Motor neuron (in vitro differentiated cells): ENCODE data around the gene MAPK11. TPM values are rescaled to one million over a fixed set of nuclear protein-coding genes. Genes with fewer than 3 reads are reported as not detected.
"Not testable (repeated sequence)": the region's sequence is repeated elsewhere in the genome, so short reads cannot be mapped to it uniquely, and the experiment has no call there.

Experiments
- ATAC-seq, 8 experiments: fragments of 200-7000 bp; cut with Tn5 transposase; replicated peaks in 6 of 8; 2 replicates each; pipeline ENCODE4 v1.8.0; 2021; ENCODE audit warnings: mild to moderate bottlenecking in 8 of 8, moderate library complexity in 8 of 8
- H3K27ac ChIP-seq, 2 donors: fragments of 250-450 bp; sonication (Bioruptor Pico); 2 replicates each; pipeline ENCODE4 v1.9.0; 2021; ENCODE audit warnings: antibody characterized with exemption in 2 of 2, mild to moderate bottlenecking in 2 of 2, moderate library complexity in 1 of 2
- H3K4me1 ChIP-seq, 2 donors: fragments of 250-450 bp; sonication (Bioruptor Pico); replicated peaks in 1 of 2; 2 replicates each; pipeline ENCODE4 v1.6.1; 2021; ENCODE audit warnings: antibody characterized with exemption in 2 of 2, mild to moderate bottlenecking in 2 of 2, moderate library complexity in 1 of 2
- H3K4me3 ChIP-seq, 5 donors: fragments of 250-450 bp; sonication (Bioruptor Pico); 2 replicates each; pipeline ENCODE4 v1.9.0; 2021; ENCODE audit warnings: antibody characterized with exemption in 5 of 5, mild to moderate bottlenecking in 5 of 5, moderate library complexity in 4 of 5
- WGBS, 10 experiments: fragments of 450-650 bp; shearing (Covaris generic); methylation state at CpG; one replicate each; pipeline ENCODE4 v1.0.0; 2022; 5-methylcytosine and 5-hydroxymethylcytosine counted together
- in situ Hi-C, 9 experiments: fragments of 400-800 bp; cut with MboI; loops; one replicate each; pipeline ENCODE4 v1.15.0; 2021; ENCODE audit warnings: low sequenced_read_pairs in 9 of 9, low pct_unique_long_range_greater_than_20kb in 2 of 9; ENCODE audit not compliant: unreplicated experiment in 9 of 9
- total RNA-seq, 8 experiments: library from RNA; unstranded; fragments of 300-600 nt; gene quantifications; 2 replicates each; pipeline versions ENCODE4 v1.2.3 to v1.2.4, GENCODE V29; 2022

The MAPK11 gene
- total RNA-seq, 8 experiments from 2014 or later = 2.6 to 26.7 (median 15.9) TPM

- ATAC-seq = no peak
- in situ Hi-C loops = loop anchor here in 1 of 9 experiments (10.0 kb wide), 1 partner anchor 49 kb away; the partner anchor contains the start of gene DENND6B
- Histone ChIP-seq H3K4me1 (peaks cover 27 to 39% of the 10 kb centered on the region in 2 donors), H3K27ac (peak overlapping the region; percentile 27 to 74), H3K4me3 (no peak overlapping the region)
- 67 to 100% (median 100%) methylated on average over 1 to 4 of the region's 43 CpGs; no CpG with 5 or more reads in 7 of the 10 experiments for WGBS, 10 experiments
Measured at GRCh38 chr22:50275181-50276055, 5.2 kb upstream of the MAPK11 start.

- in situ Hi-C loops = loop anchor here in 1 of 9 experiments (10.0 kb wide), 1 partner anchor 50 kb away; the partner anchor contains the start of gene DENND6B
- Histone ChIP-seq H3K27ac (peak overlapping the region; percentile 27 to 74), H3K4me3 (no peak overlapping the region), H3K4me1 (peaks cover 27 to 39% of the 10 kb centered on the region in 2 donors)
- no peak for ATAC-seq
- WGBS, 10 experiments = 100% methylated on average over 2 of the region's 7 CpGs; no CpG with 5 or more reads in 9 of the 10 experiments
Measured at GRCh38 chr22:50274771-50275170, 4.6 kb upstream of the MAPK11 start.

- 38 to 60% methylated on average over 2 to 3 of the region's 7 CpGs; no CpG with 5 or more reads in 8 of the 10 experiments for WGBS, 10 experiments
- Histone ChIP-seq H3K27ac (peak overlapping the region; percentile 72 to 84), H3K4me3 (no peak overlapping the region), H3K4me1 (peaks cover 31 to 42% of the 10 kb centered on the region in 2 donors)
- ATAC-seq = peak in 6 of 8 experiments; percentile 5 to 27 (median 14)
- in situ Hi-C loops = loop anchor here in 1 of 9 experiments (10.0 kb wide), 1 partner anchor 50 kb away; the partner anchor contains the start of gene DENND6B
Measured at GRCh38 chr22:50274311-50274710, 4.1 kb upstream of the MAPK11 start.

GRCh38 chr22:50273781-50274180 lies 3.6 kb upstream of the MAPK11 start:
- WGBS, 10 experiments = 54% methylated on average over 10 of the region's 10 CpGs; no CpG with 5 or more reads in 9 of the 10 experiments
- Histone ChIP-seq H3K27ac (peak overlapping the region; percentile 72 to 84), H3K4me1 (peaks cover 36 to 47% of the 10 kb centered on the region in 2 donors)
- not testable (repeated sequence) for ATAC-seq, H3K4me3 ChIP-seq
- in situ Hi-C loops = loop anchor here in 1 of 9 experiments (10.0 kb wide), 1 partner anchor 51 kb away; the partner anchor contains the start of gene DENND6B

- H3K4me3 ChIP-seq, ATAC-seq: not testable (repeated sequence)
- 33 to 100% (median 33%) methylated on average over 1 to 3 of the region's 11 CpGs; no CpG with 5 or more reads in 7 of the 10 experiments for WGBS, 10 experiments
- in situ Hi-C loops = loop anchor here in 1 of 9 experiments (10.0 kb wide), 1 partner anchor 51 kb away; the partner anchor contains the start of gene DENND6B
- H3K4me1 ChIP-seq = peaks cover 40 to 52% of the 10 kb centered on the region in 2 donors
- H3K27ac ChIP-seq = peak overlapping the region in 1 of 2 donors; percentile 72
Measured at GRCh38 chr22:50273352-50273751, 3.2 kb upstream of the MAPK11 start.

DNA sequence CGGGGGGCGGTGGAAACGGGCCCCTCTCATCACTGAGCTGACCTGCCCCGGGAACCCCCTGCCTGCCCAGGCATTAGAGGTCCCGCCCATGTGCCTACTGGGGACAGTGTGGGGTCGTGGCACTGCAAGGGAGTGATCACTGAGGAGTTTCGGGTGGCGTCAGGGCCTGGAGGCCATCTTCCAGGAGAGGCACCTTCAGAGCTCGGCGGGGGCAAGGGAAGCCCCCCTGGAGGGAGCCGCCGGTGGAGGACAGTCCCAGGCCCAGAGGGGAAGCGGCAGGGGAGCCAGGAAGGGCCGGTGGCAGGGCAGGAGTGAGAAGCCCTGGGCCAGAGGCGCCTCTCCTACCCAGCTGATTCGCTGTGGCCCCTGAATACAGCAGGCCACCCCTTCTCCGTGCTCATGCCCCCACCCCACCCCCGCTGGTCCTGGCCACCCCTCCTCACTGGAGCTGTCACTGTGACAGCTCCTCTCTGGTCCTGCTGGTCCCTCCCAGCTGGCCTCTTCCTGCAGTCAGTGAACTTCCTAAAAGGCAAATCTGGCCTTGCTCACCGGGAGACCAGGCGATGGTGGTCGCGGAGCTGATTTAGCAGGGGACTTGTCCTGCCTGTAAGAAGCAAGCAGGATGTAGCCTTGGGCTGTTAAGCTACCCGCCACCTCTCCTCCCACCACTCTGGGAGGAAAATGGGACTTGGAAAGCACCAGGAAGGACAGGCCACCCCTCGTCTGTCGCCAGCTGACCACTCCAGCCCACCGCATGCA lies 2.0 kb upstream of the MAPK11 start:
- in situ Hi-C loops = loop anchor here in 1 of 9 experiments (10.0 kb wide), 1 partner anchor 53 kb away; the partner anchor contains the start of gene DENND6B
- Histone ChIP-seq H3K4me3 (peak overlapping the region; percentile 19 to 74 (median 47)), H3K4me1 (peaks cover 48 to 60% of the 10 kb centered on the region in 2 donors), H3K27ac (peak overlapping the region; percentile 79 to 85)
- ATAC-seq = peak in 6 of 8 experiments; percentile 1 to 56 (median 46)
- 33% methylated on average over 3 of the region's 26 CpGs; no CpG with 5 or more reads in 9 of the 10 experiments for WGBS, 10 experiments

GRCh38 chr22:50271519-50271970 lies 1.4 kb upstream of the MAPK11 start:
- WGBS, 10 experiments = 0 to 7% methylated on average over 1 to 13 of the region's 45 CpGs; no CpG with 5 or more reads in 8 of the 10 experiments

GRCh38 chr22:50270666-50271394 lies 650 bp upstream of the MAPK11 start:
- Histone ChIP-seq H3K4me3 (peak overlapping the region; percentile 42 to 74 (median 47)), H3K27ac (peak overlapping the region; percentile 79 to 92), H3K4me1 (peaks cover 54 to 64% of the 10 kb centered on the region in 2 donors)
- WGBS, 10 experiments = 0 to 12% (median 2%) methylated on average over 2 to 11 of the region's 53 CpGs; no CpG with 5 or more reads in 5 of the 10 experiments
- peak in 5 of 8 experiments; percentile 2 to 34 (median 17) for ATAC-seq
- in situ Hi-C loops = loop anchor here in 1 of 9 experiments (10.0 kb wide), 1 partner anchor 54 kb away; the partner anchor contains the start of gene DENND6B

More at GRCh38 chr22:50271519-50271970, 1.4 kb upstream of the MAPK11 start:
- Histone ChIP-seq H3K4me3 (peak overlapping the region; percentile 42 to 74 (median 47)), H3K4me1 (peaks cover 54 to 64% of the 10 kb centered on the region in 2 donors), H3K27ac (peak overlapping the region; percentile 79 to 92)
- in situ Hi-C loops = loop anchor here in 1 of 9 experiments (10.0 kb wide), 1 partner anchor 53 kb away; the partner anchor contains the start of gene DENND6B
- peak; percentile 36 to 70 (median 59) for ATAC-seq

DNA sequence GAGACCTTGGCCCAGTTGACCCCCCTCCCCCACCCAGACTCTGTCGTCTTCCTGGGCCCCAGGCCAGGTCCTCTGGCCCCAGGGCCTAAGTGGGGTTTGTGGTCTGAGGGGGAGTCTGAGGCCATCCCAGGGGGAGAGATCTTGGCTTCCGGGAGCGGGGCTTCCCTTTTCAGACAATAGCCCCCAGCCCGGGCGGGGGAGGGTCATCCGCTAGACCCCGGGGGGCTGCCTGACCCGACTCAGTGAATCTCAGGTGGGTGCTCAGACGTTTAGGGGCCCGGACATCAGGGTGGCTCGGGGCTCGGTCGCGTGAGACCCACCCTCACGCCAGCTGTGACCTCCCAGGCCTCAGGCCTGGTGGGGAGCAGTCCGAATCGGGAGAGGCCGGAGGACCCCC lies 609 bp downstream of the MAPK11 start:
- WGBS, 10 experiments = no CpG with 5 or more reads among the region's 18 CpGs
- Histone ChIP-seq H3K27ac (peak overlapping the region; percentile 79 to 92), H3K4me3 (peak overlapping the region; percentile 42 to 74 (median 47)), H3K4me1 (peaks cover 49 to 57% of the 10 kb centered on the region in 2 donors)
- ATAC-seq = peak in 1 of 8 experiments; percentile 1
- in situ Hi-C loops = loop anchor here in 1 of 9 experiments (10.0 kb wide), 1 partner anchor 55 kb away; the partner anchor contains the start of gene DENND6B

DNA sequence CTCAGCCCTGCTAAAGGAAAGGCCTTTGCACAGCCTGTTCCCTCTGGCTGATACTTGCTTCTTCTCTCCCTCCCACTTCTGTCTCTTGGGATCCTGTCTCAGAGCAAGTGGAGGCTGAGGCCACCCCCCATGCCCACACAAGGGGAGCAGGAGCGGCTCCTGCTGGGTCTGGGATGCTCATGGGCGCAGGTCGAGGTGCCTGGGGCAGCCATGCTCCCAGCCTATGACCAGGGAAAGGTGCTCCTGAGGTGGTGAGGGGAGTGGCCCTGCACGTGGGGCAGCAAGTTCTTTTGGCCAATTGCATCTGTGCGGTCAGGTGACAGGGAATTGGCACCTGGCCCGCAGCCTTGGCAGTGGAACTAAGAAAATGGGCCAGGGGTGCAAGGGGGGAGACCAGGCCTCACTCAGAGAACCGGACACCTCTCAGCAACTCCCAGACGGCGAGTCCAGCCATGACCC lies 1.5 kb downstream of the MAPK11 start:
- H3K4me1 ChIP-seq = peaks cover 43 to 51% of the 10 kb centered on the region in 2 donors
- H3K4me3 ChIP-seq = peak overlapping the region in 1 of 5 donors; percentile 74
- H3K27ac ChIP-seq = peak overlapping the region in 1 of 2 donors; percentile 92
- 40% methylated on average over 1 of the region's 9 CpGs; no CpG with 5 or more reads in 9 of the 10 experiments for WGBS, 10 experiments
- in situ Hi-C loops = loop anchor here in 1 of 9 experiments (10.0 kb wide), 1 partner anchor 56 kb away; the partner anchor contains the start of gene DENND6B
- ATAC-seq = no peak
